Smooth muscle cell of the umbilical artery (primary cell): Measurements from ENCODE around the gene GRM2. TPM values are rescaled to one million over a fixed set of nuclear protein-coding genes. Genes with fewer than 3 reads are reported as not detected.

Source experiments
- total RNA-seq: library from RNA; depleted of rRNA; stranded (reverse); fragments of >200 nt; gene quantifications from 2 replicates; pipeline ENCODE4 v1.2.3, GENCODE V29; 2014

GRM2 gene
- 0.09 TPM in 1 of 2 replicates, not detected in the other for total RNA-seq

DNA sequence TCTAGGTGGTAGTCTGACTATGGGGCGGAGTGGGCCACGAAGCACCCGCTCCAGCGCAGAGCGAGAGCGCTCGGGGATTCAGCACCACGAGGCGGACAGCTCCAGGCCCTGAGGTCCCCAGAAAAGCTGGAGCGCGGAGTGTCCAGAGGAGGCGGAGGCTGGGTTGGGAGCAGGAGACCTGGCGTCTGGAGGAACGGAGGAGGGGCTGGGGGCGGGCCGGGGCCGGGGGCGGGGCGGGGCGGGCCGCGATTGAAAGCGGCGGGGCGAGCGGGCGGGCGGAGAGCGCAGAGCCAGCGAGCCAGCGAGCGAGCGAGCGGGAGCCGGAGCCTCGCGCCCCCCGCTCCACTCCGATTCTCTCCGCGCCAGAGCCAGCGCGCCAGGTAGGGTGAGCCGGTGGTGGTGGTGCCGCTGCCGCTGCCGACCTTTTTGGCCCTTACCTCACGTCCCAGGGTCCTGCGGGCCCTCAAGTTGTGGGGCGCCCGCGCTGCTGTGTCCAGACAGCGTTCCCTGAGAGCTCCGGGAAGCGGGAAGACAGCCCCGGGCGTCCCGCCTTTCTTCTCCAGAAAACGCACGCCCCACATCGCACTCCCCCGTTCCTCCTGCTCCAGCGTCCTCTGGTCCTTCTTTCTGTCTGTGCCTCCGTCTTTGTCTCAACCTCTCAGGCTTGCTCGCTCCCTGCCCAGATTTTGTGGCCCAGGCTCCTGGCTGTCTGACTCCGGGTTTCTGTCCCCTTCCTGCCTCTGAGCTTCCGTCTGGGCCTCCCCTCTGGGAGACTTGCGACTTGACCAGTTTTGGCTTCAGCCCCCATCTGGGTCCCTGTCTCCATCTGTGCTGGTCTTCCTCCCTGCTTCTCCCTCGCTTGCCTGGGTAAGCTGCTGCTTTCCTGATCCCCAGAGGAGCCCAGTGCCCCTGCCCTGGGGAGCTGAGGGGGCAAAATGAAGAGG lies at the start of gene GRM2:
TSS of gene GRM2 (plus strand) at position 281 of the 944 bp plus-strand sequence. CDS start 1,916 bp downstream, outside the sequence.

GRCh38 chr3:51670823-51671733 lies 35.8 kb upstream of the GRM2 start, which contains the start of gene TEX264:
Gene TEX264, plus strand, starts transcription at chr3:51671252. Its CDS starts 3,053 bp downstream, at chr3:51674305.

Other genes starting within 250 kb of the GRM2 start
- 15.1 and 22.1 TPM in 2 replicates for gene DCAF1, start 207.1 kb upstream of the GRM2 start, total RNA-seq
- gene RAD54L2, start 168.3 kb upstream of the GRM2 start, total RNA-seq, result 13.4 and 24.8 TPM in 2 replicates
- gene TEX264, start 35.8 kb upstream of the GRM2 start, total RNA-seq, result 29.6 and 41.3 TPM in 2 replicates
- not detected in 2 replicates for gene IQCF6, start 72.2 kb downstream of the GRM2 start, total RNA-seq
- gene IQCF2, start 154.5 kb downstream of the GRM2 start, total RNA-seq, result not detected in 2 replicates
- gene IQCF5, start 168.5 kb downstream of the GRM2 start, total RNA-seq, result not detected in 2 replicates
- gene IQCF1, start 196.3 kb downstream of the GRM2 start, total RNA-seq, result not detected in 2 replicates
- 26.3 and 30.3 TPM in 2 replicates for gene RRP9, start 234.8 kb downstream of the GRM2 start, total RNA-seq
- gene PARP3, start 235.3 kb downstream of the GRM2 start, total RNA-seq, result 10.4 and 31.0 TPM in 2 replicates
- gene GPR62, start 248.3 kb downstream of the GRM2 start, total RNA-seq, result 0.05 TPM in 1 of 2 replicates, not detected in the other